HepG2 (cell line): Measurements from ENCODE around the gene AKT2. TPM values are rescaled to one million over a fixed set of nuclear protein-coding genes. Genes with fewer than 3 reads are reported as not detected.
A peak's percentile ranks its signal among the peaks of the same experiment; 100 is the strongest.

Experiments used
- ARNT2 ChIP-seq: sonication (generic); formaldehyde crosslinking; IDR thresholded peaks from 2 replicates; pipeline ENCODE4 v1.8.0; 2022; ENCODE audit warnings: mild to moderate bottlenecking, low read depth, missing genetic modification reagents, moderate library complexity
- BORCS8-MEF2B ChIP-seq: sonication (generic); formaldehyde crosslinking; IDR thresholded peaks from 2 replicates; pipeline ENCODE4 v1.8.0; 2022; ENCODE audit warnings: mild to moderate bottlenecking, missing genetic modification reagents
- CENPT ChIP-seq: sonication (generic); formaldehyde crosslinking; IDR thresholded peaks from 2 replicates; pipeline ENCODE4 v1.8.0; 2022; ENCODE audit warnings: low read depth, mild to moderate bottlenecking, moderate library complexity, missing genetic modification reagents
- EP300 ChIP-seq, 3 experiments: sonication (generic) in 1 of 3; formaldehyde crosslinking in 1 of 3; IDR thresholded peaks; 2 replicates each; pipeline versions ENCODE4 v1.5.1 to v1.6.1; 2011 to 2020; ENCODE audit warnings: low read depth in 2 of 3, low read length in 2 of 3, borderline replicate concordance in 1 of 3, improper control_type of control experiment in 1 of 3, mild to moderate bottlenecking in 1 of 3, missing genetic modification reagents in 1 of 3, moderate library complexity in 1 of 3
- HMG20B ChIP-seq: conservative IDR thresholded peaks from 2 replicates; pipeline ENCODE4 v1.6.1; 2016; ENCODE audit warnings: missing genetic modification reagents, missing compliant biosample characterization
- KMT2A ChIP-seq: sonication (generic); formaldehyde crosslinking; IDR thresholded peaks from 2 replicates; pipeline ENCODE4 v1.4.0; 2020; ENCODE audit warnings: missing genetic modification reagents
- MAFG ChIP-seq: sonication (generic); formaldehyde crosslinking; IDR thresholded peaks from 2 replicates; pipeline ENCODE4 v1.5.1; 2020; ENCODE audit warnings: mild to moderate bottlenecking, missing genetic modification reagents
- MBD4 ChIP-seq: IDR thresholded peaks from 2 replicates; pipeline ENCODE4 v1.6.1; 2012; ENCODE audit warnings: low read length, inconsistent platforms, borderline replicate concordance
- PAX8 ChIP-seq: sonication (generic); formaldehyde crosslinking; IDR thresholded peaks from 2 replicates; pipeline ENCODE4 v1.8.0; 2022; ENCODE audit warnings: mild to moderate bottlenecking, missing genetic modification reagents, borderline replicate concordance
- RFX1 ChIP-seq: fragments of 450-650 bp; IDR thresholded peaks from 2 replicates; pipeline ENCODE4 v1.6.1; 2017
- RXRA ChIP-seq: sonication (generic); formaldehyde crosslinking; IDR thresholded peaks from 2 replicates; pipeline ENCODE4 v1.5.1; 2020; ENCODE audit warnings: missing genetic modification reagents
- SMARCC2 ChIP-seq: fragments of 450-650 bp; IDR thresholded peaks from 2 replicates; pipeline ENCODE4 v1.6.1; 2017; ENCODE audit warnings: antibody characterized with exemption, mild to moderate bottlenecking
- SMC3 ChIP-seq: IDR thresholded peaks from 2 replicates; pipeline ENCODE4 v1.6.1; 2011; ENCODE audit warnings: low read length, improper control_type of control experiment
- TBL1XR1 ChIP-seq: fragments of 150-350 bp; IDR thresholded peaks from 2 replicates; pipeline ENCODE4 v1.6.1; 2014; ENCODE audit warnings: borderline replicate concordance, low read length; ENCODE audit not compliant: partially characterized antibody
- ZFP36 ChIP-seq: fragments of 150-350 bp; IDR thresholded peaks from 2 replicates; pipeline ENCODE4 v1.6.1; 2018; ENCODE audit warnings: borderline replicate concordance, low read length, low read depth; ENCODE audit not compliant: partially characterized antibody
- ZMYM2 ChIP-seq: sonication (generic); formaldehyde crosslinking; IDR thresholded peaks from 2 replicates; pipeline ENCODE4 v1.8.0; 2022; ENCODE audit warnings: mild to moderate bottlenecking, missing genetic modification reagents
- ZNF280B ChIP-seq: sonication (generic); formaldehyde crosslinking; IDR thresholded peaks from 2 replicates; pipeline ENCODE4 v1.5.0; 2020; ENCODE audit warnings: missing genetic modification reagents, mild to moderate bottlenecking, borderline replicate concordance
- ZNF354B ChIP-seq: sonication (generic); formaldehyde crosslinking; IDR thresholded peaks from 2 replicates; pipeline ENCODE4 v1.8.0; 2022; ENCODE audit warnings: mild to moderate bottlenecking, missing genetic modification reagents
- ZNF550 ChIP-seq: sonication (generic); formaldehyde crosslinking; IDR thresholded peaks from 2 replicates; pipeline ENCODE4 v1.4.0; 2020; ENCODE audit warnings: mild to moderate bottlenecking, missing genetic modification reagents, borderline replicate concordance
- ZNF557 ChIP-seq: sonication (generic); formaldehyde crosslinking; IDR thresholded peaks from 2 replicates; pipeline ENCODE4 v1.4.0; 2020; ENCODE audit warnings: missing genetic modification reagents
- ZNF629 ChIP-seq: sonication (generic); formaldehyde crosslinking; conservative IDR thresholded peaks from 2 replicates; pipeline ENCODE4 v1.5.0; 2020; ENCODE audit warnings: missing genetic modification reagents
- ZSCAN20 ChIP-seq: sonication (generic); formaldehyde crosslinking; IDR thresholded peaks from 2 replicates; pipeline ENCODE4 v1.4.0; 2020; ENCODE audit warnings: missing genetic modification reagents, mild to moderate bottlenecking, borderline replicate concordance
- ZSCAN22 ChIP-seq: sonication (generic); formaldehyde crosslinking; IDR thresholded peaks from 2 replicates; pipeline ENCODE4 v1.4.0; 2020; ENCODE audit warnings: mild to moderate bottlenecking, missing genetic modification reagents
- polyA plus RNA-seq, 8 experiments: library from polyadenylated mRNA; depleted of rRNA in 3 of 8; stranded (reverse) in 7 of 8; unstranded in 1 of 8; fragments of >200 nt; fragmentation: Illumina TruSeq in 4 of 8; extraction: Trizol in 4 of 8; gene quantifications; 2 replicates each; pipeline versions ENCODE4 v1.2.1 to v1.2.3, GENCODE V29; 2011 to 2016; ENCODE audit warnings: low read depth in 4 of 8, missing spikeins in 1 of 8, mixed read lengths in 1 of 8; ENCODE audit not compliant: insufficient read depth in 1 of 8
- total RNA-seq, 5 experiments: library from RNA; depleted of rRNA; stranded (reverse); fragments of >200 nt; fragmentation: Illumina TruSeq; extraction: Trizol; gene quantifications; 2 replicates each; pipeline ENCODE4 v1.2.3, GENCODE V29; 2016; ENCODE audit warnings: low read depth in 1 of 5
- TF ChIP-seq, protein P1 (sequence below): sonication (generic); formaldehyde crosslinking; IDR thresholded peaks from 2 replicates; pipeline ENCODE4 v1.5.1; 2020; ENCODE audit warnings: mild to moderate bottlenecking, missing genetic modification reagents, borderline replicate concordance

Gene AKT2
- total and polyA plus RNA-seq, 2 of the 13 experiments (the other 11 are each of a cell fraction or from before 2014, with no cell fraction given) = 82.1 to 173 TPM

DNA sequence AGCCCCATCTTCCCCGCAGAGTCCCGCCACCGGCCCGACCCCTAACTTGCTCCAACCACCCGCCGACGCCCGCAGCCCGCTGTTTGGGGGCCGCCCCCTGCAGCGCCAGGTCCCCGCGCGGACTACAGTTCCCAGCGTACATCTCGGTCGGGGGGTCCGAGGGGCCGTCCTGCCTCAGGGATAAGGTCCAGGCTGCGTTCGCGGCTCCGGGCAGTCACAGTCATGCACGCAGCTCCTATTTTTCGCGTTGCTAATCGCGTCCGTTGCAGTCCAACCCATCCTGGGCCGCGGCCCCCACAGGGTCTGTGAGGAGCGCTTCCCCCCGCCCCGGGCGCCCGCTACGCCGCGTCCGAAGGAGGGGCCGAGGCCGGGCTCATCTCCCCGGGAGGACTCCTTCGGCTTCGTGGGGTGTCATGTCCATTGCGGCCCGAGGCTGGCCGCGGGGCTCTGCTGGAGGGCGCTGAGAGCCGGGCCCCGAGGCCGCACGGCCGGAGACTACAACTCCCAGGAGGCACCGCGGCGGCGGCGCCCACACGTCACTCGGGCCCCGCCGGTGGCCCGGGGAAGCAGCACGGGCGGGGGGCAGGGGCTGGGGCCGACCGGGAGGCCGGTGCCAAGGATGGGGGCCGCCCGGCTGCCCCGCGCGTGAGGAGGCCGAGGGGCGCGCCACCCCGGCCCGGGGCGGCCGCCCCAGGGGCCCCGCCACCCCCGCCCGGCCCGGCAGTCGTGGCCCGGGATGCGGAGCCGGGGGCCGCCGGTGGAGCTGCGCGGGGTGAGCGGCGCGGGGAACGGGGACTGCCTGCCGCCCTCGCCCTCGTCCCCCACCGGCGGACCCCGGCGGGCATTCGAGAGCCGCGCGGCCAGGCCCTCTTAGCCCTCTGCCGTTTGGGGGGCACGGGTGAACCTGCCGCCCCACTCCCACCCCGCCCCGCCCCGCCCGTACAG is 94.0 kb downstream of the AKT2 start, which contains the start of gene MAP3K10 (continued):
- TF ChIP-seq EP300 (IDR thresholded peaks at IDR 0.05; ENCODE audit: low read depth in 2 of 2, low read length in 2 of 2) = no peak
- no peak for TF ChIP-seq EP300 (CRISPR knock-in tag; IDR thresholded peaks at IDR 0.05; ENCODE audit: borderline replicate concordance)
- no peak for TF ChIP-seq TBL1XR1
- TF ChIP-seq, protein P1, sequence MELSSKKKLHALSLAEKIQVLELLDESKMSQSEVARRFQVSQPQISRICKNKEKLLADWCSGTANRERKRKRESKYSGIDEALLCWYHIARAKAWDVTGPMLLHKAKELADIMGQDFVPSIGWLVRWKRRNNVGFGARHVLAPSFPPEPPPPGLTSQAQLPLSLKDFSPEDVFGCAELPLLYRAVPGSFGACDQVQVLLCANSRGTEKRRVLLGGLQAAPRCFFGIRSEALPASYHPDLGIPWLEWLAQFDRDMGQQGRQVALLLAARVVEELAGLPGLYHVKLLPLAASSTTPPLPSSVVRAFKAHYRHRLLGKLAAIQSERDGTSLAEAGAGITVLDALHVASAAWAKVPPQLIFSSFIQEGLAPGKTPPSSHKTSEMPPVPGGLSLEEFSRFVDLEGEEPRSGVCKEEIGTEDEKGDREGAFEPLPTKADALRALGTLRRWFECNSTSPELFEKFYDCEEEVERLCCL (CRISPR knock-in tag) = no peak
- TF ChIP-seq RFX1 = no peak
- TF ChIP-seq RXRA (CRISPR knock-in tag) = peak; percentile 55; the same call in 1 of the 2 replicates
- TF ChIP-seq ZSCAN22 = no peak
- TF ChIP-seq SMARCC2 = no peak
- TF ChIP-seq HMG20B (CRISPR knock-in tag) = no peak
- no peak for TF ChIP-seq ZSCAN20 (CRISPR knock-in tag)
- no peak for TF ChIP-seq ZMYM2 (CRISPR knock-in tag)
- no peak for TF ChIP-seq ZNF354B (CRISPR knock-in tag)
- TF ChIP-seq MAFG (CRISPR knock-in tag) = no peak
- 0 out of 2 replicates have a peak, but pooled peaks have one; percentile 50 for TF ChIP-seq PAX8 (CRISPR knock-in tag)
- no peak for TF ChIP-seq CENPT (CRISPR knock-in tag)
- no peak for TF ChIP-seq ARNT2 (CRISPR knock-in tag)
- no peak for TF ChIP-seq ZNF629 (CRISPR knock-in tag)
- peak; percentile 63; the same call in 1 of the 2 replicates for TF ChIP-seq ZNF280B (CRISPR knock-in tag)
- TF ChIP-seq ZNF557 = no peak
- TF ChIP-seq ZFP36 = no peak
- TF ChIP-seq MBD4 = no peak
- TF ChIP-seq BORCS8-MEF2B (CRISPR knock-in tag) = no peak
- TF ChIP-seq ZNF550 = no peak; the same call in 1 of the 2 replicates
- no peak for TF ChIP-seq SMC3
- no peak for TF ChIP-seq KMT2A
